GM06990 (cell line): Measurements from ENCODE around the gene PPP1R27.

Experiments used
- DNase-seq: peaks from one replicate; pipeline ENCODE4 v3.0.0-alpha.2; 2011; ENCODE audit not compliant: insufficient read length; ENCODE audit errors: extremely low read depth
- H3K27me3 ChIP-seq: replicated peaks from 2 replicates; pipeline ENCODE4 v1.6.0; 2011; ENCODE audit warnings: low read length; ENCODE audit not compliant: control insufficient read depth, insufficient read depth
- H3K36me3 ChIP-seq: 2 replicates; pipeline ENCODE4 v1.5.1; 2011; ENCODE audit warnings: low read length; ENCODE audit not compliant: control insufficient read depth, insufficient read depth
- H3K4me3 ChIP-seq: replicated peaks from 2 replicates; pipeline ENCODE4 v1.5.1; 2011; ENCODE audit warnings: low read depth, mild to moderate bottlenecking, control low read depth, low read length
- TF ChIP-seq, protein P1 (sequence below): IDR thresholded peaks from 2 replicates; pipeline ENCODE4 v1.5.1; 2011; ENCODE audit warnings: low read length, control low read depth, mild to moderate bottlenecking, inconsistent platforms; ENCODE audit not compliant: insufficient read depth, poor library complexity, severe bottlenecking

PPP1R27 gene

DNA sequence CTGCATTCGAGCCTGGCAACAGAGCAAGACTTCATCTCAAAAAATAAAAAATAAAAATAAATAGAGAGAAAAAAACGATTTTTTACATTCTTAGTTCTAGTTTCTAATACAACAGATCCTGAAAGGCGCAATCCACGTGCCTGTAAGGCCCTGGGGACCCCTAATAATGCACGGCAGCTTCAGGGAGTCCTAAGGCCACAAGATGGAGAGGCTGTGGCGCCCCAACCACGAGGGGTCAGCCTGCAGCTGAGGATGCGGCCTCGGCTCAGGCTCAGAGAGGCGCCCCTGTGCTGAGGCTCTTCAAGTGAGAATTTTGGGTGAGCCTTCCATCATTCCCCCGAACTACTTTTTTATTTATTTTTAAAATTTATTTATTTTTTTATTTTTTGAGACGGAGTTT is 14.6 kb upstream of the PPP1R27 start:
- Histone ChIP-seq H3K4me3 (no peak overlapping the region), H3K36me3 (peaks cover 65% of the 10 kb centered on the region), H3K27me3 (no peaks in the 10 kb centered on the region)
- TF ChIP-seq, protein P1, sequence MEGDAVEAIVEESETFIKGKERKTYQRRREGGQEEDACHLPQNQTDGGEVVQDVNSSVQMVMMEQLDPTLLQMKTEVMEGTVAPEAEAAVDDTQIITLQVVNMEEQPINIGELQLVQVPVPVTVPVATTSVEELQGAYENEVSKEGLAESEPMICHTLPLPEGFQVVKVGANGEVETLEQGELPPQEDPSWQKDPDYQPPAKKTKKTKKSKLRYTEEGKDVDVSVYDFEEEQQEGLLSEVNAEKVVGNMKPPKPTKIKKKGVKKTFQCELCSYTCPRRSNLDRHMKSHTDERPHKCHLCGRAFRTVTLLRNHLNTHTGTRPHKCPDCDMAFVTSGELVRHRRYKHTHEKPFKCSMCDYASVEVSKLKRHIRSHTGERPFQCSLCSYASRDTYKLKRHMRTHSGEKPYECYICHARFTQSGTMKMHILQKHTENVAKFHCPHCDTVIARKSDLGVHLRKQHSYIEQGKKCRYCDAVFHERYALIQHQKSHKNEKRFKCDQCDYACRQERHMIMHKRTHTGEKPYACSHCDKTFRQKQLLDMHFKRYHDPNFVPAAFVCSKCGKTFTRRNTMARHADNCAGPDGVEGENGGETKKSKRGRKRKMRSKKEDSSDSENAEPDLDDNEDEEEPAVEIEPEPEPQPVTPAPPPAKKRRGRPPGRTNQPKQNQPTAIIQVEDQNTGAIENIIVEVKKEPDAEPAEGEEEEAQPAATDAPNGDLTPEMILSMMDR, result no peak
- no peak for DNase-seq

DNA sequence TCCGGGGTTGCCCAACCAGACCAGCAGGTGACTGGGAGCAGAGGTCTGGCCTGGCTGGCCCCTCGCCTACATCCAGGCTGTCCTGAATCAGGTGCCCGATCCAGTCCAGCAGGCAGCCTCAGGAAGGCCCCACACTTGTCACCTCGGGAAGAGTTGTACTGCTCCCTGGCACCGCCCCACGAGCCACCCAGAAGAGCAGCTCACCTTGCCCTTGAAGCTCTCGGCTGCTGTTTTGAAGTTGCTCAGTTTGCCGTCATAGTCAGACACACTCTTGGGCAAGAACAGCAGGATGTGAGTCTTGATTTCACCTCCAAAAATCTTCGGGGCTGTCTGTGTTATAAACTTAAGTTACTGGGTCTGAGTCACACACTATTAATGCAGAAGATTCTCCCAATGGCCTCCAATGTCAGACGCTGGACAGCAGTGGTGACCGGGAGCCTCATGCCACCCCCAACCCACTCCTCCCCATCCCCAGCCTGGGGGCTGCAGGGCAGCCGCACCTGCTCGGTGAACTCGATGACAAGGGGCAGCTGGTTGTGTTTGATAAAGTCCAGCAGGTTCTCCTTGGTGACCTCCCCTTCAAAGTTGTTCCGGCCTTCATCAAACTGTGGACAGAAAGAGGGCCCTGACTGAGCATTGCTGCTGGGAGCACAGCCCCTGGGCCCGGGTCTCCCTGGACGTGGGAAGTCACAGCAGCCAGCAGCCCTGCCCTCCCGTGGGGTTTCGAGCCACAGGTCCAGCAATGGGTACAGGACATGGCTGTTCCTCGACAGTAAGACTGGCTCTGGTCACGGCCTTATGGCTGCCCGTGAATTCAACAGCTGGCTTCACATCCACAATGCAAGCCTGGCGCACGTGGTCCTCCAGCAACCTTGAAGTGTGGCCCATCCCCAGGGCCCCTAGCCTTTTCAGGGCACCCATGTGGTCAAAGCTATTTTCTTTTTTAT is 12.2 kb upstream of the PPP1R27 start:
- Histone ChIP-seq H3K27me3 (no peaks in the 10 kb centered on the region), H3K36me3 (peaks cover 61% of the 10 kb centered on the region), H3K4me3 (no peak overlapping the region)
- TF ChIP-seq, protein P1, result no peak
- no peak for DNase-seq

DNA sequence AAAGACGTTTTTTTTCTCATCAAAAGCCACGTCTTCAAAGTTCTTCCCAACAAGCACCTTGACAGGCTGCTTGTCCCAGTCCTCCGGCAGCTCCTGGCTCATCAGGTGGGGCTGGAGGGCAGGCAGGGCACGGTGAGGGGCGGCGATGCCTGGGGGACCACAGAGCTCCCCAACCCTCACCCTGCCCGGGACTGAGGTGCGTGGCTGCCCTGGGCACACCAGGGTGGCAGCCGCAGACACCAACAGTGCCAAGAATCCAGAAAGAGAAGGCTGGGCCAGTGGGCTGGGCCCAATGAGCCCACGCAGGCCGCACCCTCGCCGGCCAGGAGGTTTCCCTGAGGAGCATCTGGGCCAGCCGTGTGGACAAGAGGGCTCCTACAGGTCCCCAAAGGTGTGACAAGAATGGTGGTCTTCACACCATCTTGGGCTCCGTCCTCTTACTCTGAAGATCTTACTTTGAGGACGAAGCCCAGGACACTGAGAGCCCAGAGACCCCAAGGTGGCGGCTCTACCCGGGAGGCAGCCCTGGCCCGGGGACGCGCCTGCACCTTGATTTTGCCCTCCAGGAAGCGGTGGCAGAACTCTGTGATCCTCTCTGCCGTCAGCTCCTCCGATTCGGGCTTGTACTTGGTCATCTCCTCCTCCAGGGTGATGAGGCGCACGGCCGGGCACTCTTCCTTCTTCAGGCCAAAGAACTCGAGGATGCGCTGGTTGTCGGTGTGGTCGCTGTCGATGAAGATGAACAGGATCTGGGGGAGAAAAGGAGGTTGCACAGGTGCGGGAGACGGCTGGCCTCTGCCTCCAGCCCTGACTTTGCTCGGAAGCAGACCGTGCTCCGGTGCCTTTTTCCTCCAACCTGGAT is 11.3 kb upstream of the PPP1R27 start:
- TF ChIP-seq, protein P1, result no peak
- no peak overlapping the region for H3K4me3 ChIP-seq
- no peaks in the 10 kb centered on the region for H3K27me3 ChIP-seq
- DNase-seq, result no peak
- peaks cover 52% of the 10 kb centered on the region for H3K36me3 ChIP-seq

DNA sequence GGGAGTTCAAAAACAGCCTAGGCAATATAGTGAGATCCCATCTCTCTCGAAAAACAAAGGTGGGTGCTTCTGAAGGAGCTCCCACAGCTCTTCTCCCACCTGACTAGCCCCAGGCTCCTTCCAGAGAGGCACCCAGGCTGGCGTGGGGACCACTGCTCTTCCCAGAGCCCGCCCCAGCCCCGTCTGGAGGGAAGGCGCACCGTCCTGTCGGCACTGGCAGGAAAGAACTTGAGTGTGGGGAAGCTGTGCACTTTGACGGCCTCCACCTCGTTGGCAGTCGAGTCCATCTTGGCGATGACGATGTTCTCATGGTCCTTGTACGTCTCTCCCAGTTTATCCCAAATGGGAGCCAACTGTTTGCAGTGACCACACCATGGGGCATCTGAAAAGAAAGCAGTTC is 10.5 kb upstream of the PPP1R27 start:
- Histone ChIP-seq H3K27me3 (no peaks in the 10 kb centered on the region), H3K4me3 (no peak overlapping the region), H3K36me3 (peaks cover 49% of the 10 kb centered on the region)
- DNase-seq, result no peak
- TF ChIP-seq, protein P1, result no peak

DNA sequence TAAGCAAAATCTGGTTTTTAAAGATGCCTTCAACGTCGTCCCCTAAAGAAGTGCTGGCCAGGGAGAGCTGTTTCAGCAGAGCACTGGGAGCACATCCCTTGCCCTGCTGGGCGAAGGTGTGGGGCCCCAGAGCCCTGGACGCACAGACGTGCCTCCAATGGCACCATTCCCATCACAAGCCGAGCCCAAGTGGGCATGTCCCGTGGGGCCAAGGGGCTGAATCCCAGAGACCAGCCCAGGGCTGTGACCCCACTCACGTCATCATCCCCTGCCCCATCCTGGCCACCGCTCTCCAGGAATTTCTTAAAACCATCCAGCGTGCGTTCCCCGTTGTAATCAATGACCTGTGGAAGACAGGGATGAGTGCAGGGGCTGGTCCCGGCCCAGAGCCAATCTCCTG is 10.0 kb upstream of the PPP1R27 start:
- Histone ChIP-seq H3K36me3 (peaks cover 49% of the 10 kb centered on the region), H3K4me3 (no peak overlapping the region), H3K27me3 (no peaks in the 10 kb centered on the region)
- DNase-seq, result no peak
- TF ChIP-seq, protein P1, result no peak
